Uterus (tissue), 4 donors: Measurements from ENCODE around the gene PTPRE. TPM values are rescaled to one million over a fixed set of nuclear protein-coding genes. Genes with fewer than 3 reads are reported as not detected.

Experiments
- DNase-seq, 2 donors: peaks; one replicate each; pipeline ENCODE4 v3.0.0-alpha.2; 2019 to 2020
- H3K27ac ChIP-seq, 2 donors: fragments of 200-600 bp; sonication (generic); 1 replicate in 1 of 2; 2 replicates in 1 of 2; pipeline ENCODE4 v1.5.1; 2016 to 2018
- H3K27me3 ChIP-seq, 2 donors: fragments of 200-600 bp; sonication (generic); one replicate each; pipeline ENCODE4 v1.5.1; 2018 to 2019; ENCODE audit warnings: control low read depth in 1 of 2
- H3K36me3 ChIP-seq, 2 donors: fragments of 200-600 bp; sonication (generic); one replicate each; pipeline ENCODE4 v1.5.1; 2019; ENCODE audit warnings: control low read depth in 1 of 2
- H3K4me1 ChIP-seq, 2 donors: fragments of 200-600 bp; sonication (generic); one replicate each; pipeline ENCODE4 v1.5.1; 2018 to 2019; ENCODE audit warnings: control low read depth in 1 of 2
- H3K4me3 ChIP-seq, 2 donors: fragments of 200-600 bp; sonication (generic); 1 replicate in 1 of 2; 2 replicates in 1 of 2; pipeline ENCODE4 v1.5.1; 2018 to 2019; ENCODE audit warnings: mild to moderate bottlenecking in 1 of 2
- H3K9me3 ChIP-seq, 2 donors: fragments of 200-600 bp; sonication (generic); one replicate each; pipeline ENCODE4 v1.5.1; 2019; ENCODE audit warnings: control low read depth in 1 of 2
- CTCF ChIP-seq, 4 experiments: fragments of 200-600 bp in 2 of 4; fragments of 450-650 bp in 2 of 4; sonication (generic) in 2 of 4; IDR thresholded peaks; one replicate each; pipeline ENCODE4 v1.5.1; 2016 to 2019; ENCODE audit warnings: antibody characterized with exemption in 4 of 4, mild to moderate bottlenecking in 2 of 4, moderate library complexity in 1 of 4
- POLR2A ChIP-seq, 2 donors: fragments of 450-650 bp; IDR thresholded peaks; one replicate each; pipeline ENCODE4 v1.6.1; 2016; ENCODE audit warnings: antibody characterized with exemption in 2 of 2, mild to moderate bottlenecking in 1 of 2, moderate library complexity in 1 of 2
- intact Hi-C: fragments of 100-400 bp; cut with DNase I; formaldehyde crosslinking; loops from one replicate; pipeline ENCODE4 v1.15.1; 2023; ENCODE audit warnings: low total_unique reads
- total RNA-seq, 4 donors: library from RNA; depleted of rRNA in 3 of 4; stranded (reverse); fragments of >200 nt in 3 of 4; gene quantifications; one replicate each; pipeline versions ENCODE4 v1.1.0 to v1.2.4, GENCODE V29; 2014 to 2023
- donor health status: DM: yes; HTN: yes; CAD: no.

Gene PTPRE
- total RNA-seq, 4 donors from 2014 or later: 9.4 to 18.9 (median 16.3) TPM

- Histone ChIP-seq H3K4me1 (no peaks in the 10 kb centered on the region), H3K4me3 (no peak overlapping the region), H3K27me3 (no peaks in the 10 kb centered on the region), H3K9me3 (no peaks in the 10 kb centered on the region), H3K36me3 (no peaks in the 10 kb centered on the region), H3K27ac (no peak overlapping the region)
- TF ChIP-seq POLR2A (IDR thresholded peaks at IDR 0.05) (no peak), CTCF (IDR thresholded peaks at IDR 0.05) (no peak)
- DNase-seq: no peak
- intact Hi-C loops: no loop called here
Measured at GRCh38 chr10:128116187-128116586, 209.3 kb downstream of the PTPRE start.

- no peaks in the 10 kb centered on the region for H3K36me3 ChIP-seq
- H3K27ac ChIP-seq: no peak overlapping the region
- intact Hi-C loops: no loop called here
- TF ChIP-seq POLR2A (IDR thresholded peaks at IDR 0.05) (no peak), CTCF (IDR thresholded peaks at IDR 0.05) (no peak)
- no peak overlapping the region for H3K4me3 ChIP-seq
- no peaks in the 10 kb centered on the region for H3K4me1 ChIP-seq
- peaks cover 0 to 5% of the 10 kb centered on the region in 2 donors for H3K27me3 ChIP-seq
- DNase-seq: no peak
- H3K9me3 ChIP-seq: no peaks in the 10 kb centered on the region
Measured at GRCh38 chr10:128116851-128117615, 210.1 kb downstream of the PTPRE start.

- Histone ChIP-seq H3K27ac (no peak overlapping the region), H3K36me3 (no peaks in the 10 kb centered on the region), H3K27me3 (peaks cover 0 to 12% of the 10 kb centered on the region in 2 donors), H3K4me1 (peaks cover 6 to 7% of the 10 kb centered on the region in 2 donors), H3K9me3 (no peaks in the 10 kb centered on the region), H3K4me3 (no peak overlapping the region)
- DNase-seq: no peak
- TF ChIP-seq POLR2A (IDR thresholded peaks at IDR 0.05) (no peak), CTCF (IDR thresholded peaks at IDR 0.05) (no peak)
- intact Hi-C loops: no loop called here
Measured at GRCh38 chr10:128121750-128122412, 215.0 kb downstream of the PTPRE start.

- DNase-seq: no peak
- H3K27me3 ChIP-seq: peaks cover 0 to 12% of the 10 kb centered on the region in 2 donors
- intact Hi-C loops: no loop called here
Measured at GRCh38 chr10:128122931-128123330, 216.0 kb downstream of the PTPRE start.

More at GRCh38 chr10:128122931-128123330, 216.0 kb downstream of the PTPRE start:
- Histone ChIP-seq H3K4me1 (peaks cover 6 to 7% of the 10 kb centered on the region in 2 donors), H3K9me3 (no peaks in the 10 kb centered on the region), H3K36me3 (no peaks in the 10 kb centered on the region), H3K4me3 (no peak overlapping the region), H3K27ac (no peak overlapping the region)
- TF ChIP-seq POLR2A (IDR thresholded peaks at IDR 0.05) (no peak), CTCF (IDR thresholded peaks at IDR 0.05) (no peak)
